GM18861 (cell line): ENCODE measurements around the gene NIPAL1.

Experiments used
- ATAC-seq: cut with Tn5 transposase; IDR thresholded peaks from one replicate; pipeline ENCODE4 v1.9.1; 2021; ENCODE audit not compliant: unreplicated experiment

The NIPAL1 gene

GRCh38 chr4:48025005-48025404 is 8.4 kb downstream of the NIPAL1 start:
- ATAC-seq, result no peak

- ATAC-seq, result peak; percentile 65
Measured at GRCh38 chr4:48027653-48028052, 11.1 kb downstream of the NIPAL1 start.

DNA sequence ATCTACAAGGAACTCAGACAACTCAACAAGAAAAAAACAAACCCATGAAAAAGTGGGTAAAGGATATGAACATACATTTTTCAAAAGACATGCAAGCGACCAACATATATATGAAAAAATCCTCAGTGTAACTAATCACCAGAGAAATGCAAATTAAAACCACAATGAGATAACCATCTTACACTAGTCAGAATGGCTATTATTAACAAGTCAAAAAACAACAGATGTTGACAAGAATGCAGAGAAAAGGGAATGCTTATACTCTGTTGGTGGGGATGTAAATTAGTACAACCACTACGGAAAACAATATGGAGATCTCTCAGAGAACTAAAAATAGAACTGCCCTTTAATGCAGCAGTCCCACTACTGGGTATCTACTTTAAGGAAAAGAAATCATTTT is 12.1 kb downstream of the NIPAL1 start:
- ATAC-seq, result peak; percentile 69

DNA sequence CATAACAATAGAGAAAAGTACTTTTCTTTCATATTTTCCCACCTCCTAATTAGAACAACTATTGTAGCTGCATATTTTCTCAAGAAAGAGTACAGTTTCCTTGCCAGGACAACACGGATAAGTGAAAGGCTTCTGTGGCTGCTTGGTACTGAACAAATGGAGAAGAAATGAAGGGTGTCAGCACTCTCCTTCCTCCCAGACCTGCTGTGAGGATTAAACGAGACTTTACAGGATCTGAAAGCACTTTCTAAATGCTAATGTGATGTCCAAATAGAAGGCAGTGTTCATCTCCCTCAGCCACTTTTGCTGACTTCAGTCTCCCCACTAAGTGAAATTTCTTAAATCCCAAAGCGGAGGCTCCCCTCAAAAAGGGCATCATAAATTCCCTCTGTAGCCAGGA is 13.9 kb downstream of the NIPAL1 start:
- ATAC-seq, result no peak

DNA sequence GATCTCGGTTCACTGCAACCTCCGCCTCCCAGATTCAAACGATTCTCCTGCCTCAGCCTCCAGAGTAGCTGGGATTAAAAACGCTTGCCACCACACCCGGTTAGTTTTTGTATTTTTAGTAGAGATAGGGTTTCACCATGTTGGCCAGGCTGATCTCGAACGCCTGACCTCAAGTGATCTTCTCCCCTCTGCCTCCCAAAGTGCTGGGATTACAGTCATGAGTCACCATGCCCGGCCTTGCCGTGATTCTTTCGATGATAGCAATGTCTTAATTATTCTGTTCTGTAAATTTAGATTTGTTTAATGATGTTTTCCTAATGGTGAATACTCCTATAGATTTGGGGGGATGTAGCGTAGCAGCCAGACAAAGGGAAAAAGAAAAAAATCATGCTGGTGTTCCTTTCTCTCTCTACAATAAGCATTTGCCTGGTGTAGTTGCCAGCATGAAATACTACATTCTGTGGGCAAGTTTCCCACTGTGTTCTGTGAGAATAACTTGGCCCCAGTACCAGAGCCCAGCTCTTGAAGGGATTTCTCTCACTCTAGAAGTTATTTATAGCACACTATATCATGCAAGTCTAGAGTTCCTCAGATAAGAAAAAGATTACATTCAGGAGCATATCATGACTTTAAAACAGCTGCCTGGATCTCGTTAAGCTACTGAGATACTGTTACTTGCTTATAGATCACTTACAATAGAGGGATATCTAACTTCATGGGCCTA is 15.4 kb downstream of the NIPAL1 start:
- ATAC-seq, result no peak

DNA sequence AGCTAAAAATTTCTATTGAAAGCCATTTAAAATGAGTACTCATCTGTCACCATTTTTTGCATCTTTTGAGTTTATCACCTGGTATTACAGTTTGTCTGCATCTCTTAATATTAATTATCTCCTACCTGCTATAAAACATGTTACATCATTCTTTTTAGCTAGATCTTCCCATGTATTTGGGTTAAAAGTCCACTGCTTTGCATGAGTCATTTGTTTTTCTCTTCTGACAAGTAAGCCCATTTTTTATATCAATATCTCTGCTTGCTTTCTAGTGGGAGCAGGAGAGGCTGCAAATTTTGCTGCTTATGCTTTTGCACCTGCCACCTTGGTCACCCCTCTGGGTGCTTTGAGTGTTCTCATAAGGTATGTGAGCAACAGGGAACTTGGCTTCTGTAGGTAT is 16.1 kb downstream of the NIPAL1 start:
- no peak for ATAC-seq

GRCh38 chr4:48033412-48033811 is 16.8 kb downstream of the NIPAL1 start:
- ATAC-seq, result no peak

- ATAC-seq, result peak; percentile 47
Measured at GRCh38 chr4:48033825-48034413, 17.3 kb downstream of the NIPAL1 start.

DNA sequence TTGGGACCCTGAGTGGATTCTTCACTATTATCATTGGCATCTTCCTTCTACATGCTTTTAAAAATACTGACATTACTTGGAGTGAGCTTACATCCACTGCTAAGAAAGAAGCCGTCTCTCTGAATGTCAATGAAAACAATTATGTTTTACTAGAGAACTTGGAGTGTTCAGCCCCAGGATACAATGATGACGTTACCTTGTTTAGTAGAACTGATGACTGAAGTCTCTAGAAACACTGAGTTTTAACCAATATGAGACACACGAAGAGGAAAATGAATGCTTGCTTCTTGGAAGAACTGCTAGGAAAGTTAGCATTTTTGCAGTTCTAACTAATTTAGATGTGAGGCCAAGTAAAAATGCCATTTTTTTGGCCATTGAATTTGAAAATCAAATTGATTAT is 19.4 kb downstream of the NIPAL1 start:
- ATAC-seq, result no peak

DNA sequence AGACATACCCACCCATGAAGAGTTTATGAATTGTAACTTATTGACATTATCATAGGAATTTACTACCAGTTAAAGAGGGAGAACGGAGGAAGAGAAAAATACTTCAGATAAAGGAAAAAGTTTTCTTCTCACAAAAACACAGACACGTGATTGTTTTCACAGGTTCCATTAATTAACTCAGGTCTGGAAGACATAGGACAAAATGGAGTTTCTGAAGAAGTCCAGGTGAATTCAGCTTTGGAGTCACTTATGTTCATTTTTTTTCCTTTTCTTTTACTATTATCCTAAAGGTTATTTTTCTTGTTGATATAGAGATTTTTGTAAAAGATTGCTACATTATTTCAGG is 20.5 kb downstream of the NIPAL1 start:
- ATAC-seq, result no peak

DNA sequence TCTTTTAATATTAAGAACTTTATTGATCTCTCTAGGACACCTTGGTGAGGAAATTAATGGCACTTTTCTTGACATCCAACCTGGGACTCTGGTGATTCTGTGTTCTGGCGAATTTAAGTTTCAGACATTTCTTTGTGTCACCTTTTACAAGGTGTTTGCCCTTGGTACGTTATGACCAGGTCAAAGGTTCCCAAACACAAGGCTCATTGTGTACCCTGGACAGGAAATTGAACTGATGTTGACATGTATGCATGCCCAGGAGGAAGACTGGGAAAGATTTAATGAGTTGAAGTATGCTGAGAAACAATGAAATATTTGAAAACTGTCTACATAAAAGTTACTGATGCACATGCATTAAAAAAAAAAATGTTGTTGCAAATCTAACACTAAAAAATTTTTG is 22.1 kb downstream of the NIPAL1 start:
- no peak for ATAC-seq

DNA sequence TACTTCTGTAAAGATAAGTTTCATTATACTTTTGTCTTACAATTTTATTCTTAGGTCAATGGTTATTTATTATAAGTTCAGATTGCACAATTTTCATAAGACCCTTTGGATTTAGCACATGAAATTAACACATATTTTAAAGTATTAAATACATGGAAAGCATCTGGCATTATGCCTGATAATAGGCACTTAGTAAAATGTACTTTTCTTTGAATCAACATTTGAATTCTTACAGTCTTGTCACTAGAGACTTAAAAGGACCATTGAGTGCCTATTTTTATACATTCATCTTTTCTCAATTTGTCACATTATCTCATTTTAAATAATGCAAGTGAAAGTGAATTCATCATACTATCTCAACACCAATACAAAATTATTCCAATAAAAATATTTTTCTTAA is 23.0 kb downstream of the NIPAL1 start:
- no peak for ATAC-seq

- no peak for ATAC-seq
Measured at GRCh38 chr4:48041535-48042137, 25.1 kb downstream of the NIPAL1 start.

DNA sequence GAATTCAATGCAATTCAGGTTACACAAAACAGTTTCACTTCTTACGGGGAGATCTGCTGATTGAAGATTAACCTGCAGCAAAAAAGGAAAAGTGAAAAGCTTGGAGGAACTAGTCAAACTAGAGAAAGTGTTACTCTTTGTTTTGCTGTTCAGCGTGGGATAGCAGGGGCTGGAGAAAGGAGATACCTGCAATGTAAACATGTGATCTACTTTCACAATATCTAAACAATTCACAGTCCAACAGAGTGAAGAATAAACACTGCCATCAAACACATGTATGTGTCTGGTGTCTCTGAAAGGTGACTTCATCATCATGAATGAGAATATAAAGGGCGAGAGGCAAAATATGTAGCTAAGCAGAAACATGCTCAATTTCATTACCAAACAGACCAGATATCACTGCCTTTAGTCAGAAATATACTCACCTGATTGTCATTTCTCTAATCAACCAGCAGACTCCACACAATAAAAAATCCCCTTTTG is 26.4 kb downstream of the NIPAL1 start:
- ATAC-seq, result no peak

GRCh38 chr4:48043504-48043903 is 26.9 kb downstream of the NIPAL1 start:
- no peak for ATAC-seq

- ATAC-seq, result no peak
Measured at GRCh38 chr4:48044298-48044697, 27.7 kb downstream of the NIPAL1 start.

DNA sequence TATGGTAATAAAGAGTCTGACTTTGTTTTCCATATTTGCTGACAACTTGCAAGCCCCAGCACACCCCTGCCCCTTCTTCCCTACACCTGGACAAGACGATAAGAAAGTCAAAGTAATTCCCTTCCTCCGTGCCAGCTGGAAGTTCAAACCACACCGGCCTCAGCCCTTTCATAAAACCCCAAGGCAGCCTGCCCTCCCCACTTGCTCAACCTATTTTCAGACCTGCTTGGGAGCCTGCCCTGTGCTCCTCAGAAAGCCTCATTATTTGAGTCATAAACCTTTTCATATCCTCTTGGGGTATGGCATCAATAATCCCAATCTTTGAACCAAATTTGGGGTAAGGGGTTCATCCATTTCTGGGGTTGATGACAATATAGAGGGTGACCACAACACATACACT is 29.5 kb downstream of the NIPAL1 start:
- ATAC-seq, result no peak

DNA sequence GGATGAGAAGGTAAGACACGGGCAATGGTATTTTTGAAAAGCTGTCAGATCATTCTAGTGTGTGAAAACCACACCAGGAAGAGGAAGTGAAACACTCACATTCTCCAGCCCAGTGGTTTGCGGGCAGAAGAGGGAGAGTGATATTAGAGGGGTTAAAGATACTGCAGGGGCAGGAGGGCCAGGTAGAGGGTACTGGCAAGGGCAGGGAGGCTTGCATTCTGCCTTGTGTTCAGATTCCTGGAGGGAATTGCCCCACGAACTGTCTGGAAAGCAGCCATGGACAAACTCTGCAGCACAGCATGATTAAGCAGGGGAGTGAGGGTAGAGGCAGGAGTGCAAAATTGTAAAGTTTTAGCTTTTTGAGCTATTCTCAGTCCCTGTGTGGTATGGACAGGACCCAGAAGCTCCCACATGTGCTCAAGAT is 30.9 kb downstream of the NIPAL1 start:
- ATAC-seq, result peak; percentile 99

GRCh38 chr4:48047896-48048295 is 31.3 kb downstream of the NIPAL1 start:
- ATAC-seq, result no peak

- no peak for ATAC-seq
Measured at GRCh38 chr4:48049483-48049882, 32.9 kb downstream of the NIPAL1 start.

GRCh38 chr4:48051078-48051477 is 34.5 kb downstream of the NIPAL1 start:
- ATAC-seq, result no peak
